Right lobe of liver (tissue), 4 donors: ENCODE data around the gene LDLRAD1.
"Not testable (repeated sequence)": the region's sequence is repeated elsewhere in the genome, so short reads cannot be mapped to it uniquely, and the experiment has no call there.

ENCODE experiments used
- CTCF ChIP-seq, 4 donors: fragments of 200-600 bp in 3 of 4; fragments of 450-650 bp in 1 of 4; IDR thresholded peaks; one replicate each; pipeline versions ENCODE4 v1.5.1 to v1.8.0; 2016 to 2022; ENCODE audit warnings: antibody characterized with exemption in 4 of 4, mild to moderate bottlenecking in 2 of 4
- POLR2A ChIP-seq: fragments of 450-650 bp; IDR thresholded peaks from one replicate; pipeline ENCODE4 v1.6.1; 2017; ENCODE audit warnings: antibody characterized with exemption, mild to moderate bottlenecking
- donor health status: DM: no; HTN: no; CAD: no.
- donor health status: DM: no; HTN: no; CAD: no.
- donor health status: DM: no; HTN: yes; CAD: no.

DNA sequence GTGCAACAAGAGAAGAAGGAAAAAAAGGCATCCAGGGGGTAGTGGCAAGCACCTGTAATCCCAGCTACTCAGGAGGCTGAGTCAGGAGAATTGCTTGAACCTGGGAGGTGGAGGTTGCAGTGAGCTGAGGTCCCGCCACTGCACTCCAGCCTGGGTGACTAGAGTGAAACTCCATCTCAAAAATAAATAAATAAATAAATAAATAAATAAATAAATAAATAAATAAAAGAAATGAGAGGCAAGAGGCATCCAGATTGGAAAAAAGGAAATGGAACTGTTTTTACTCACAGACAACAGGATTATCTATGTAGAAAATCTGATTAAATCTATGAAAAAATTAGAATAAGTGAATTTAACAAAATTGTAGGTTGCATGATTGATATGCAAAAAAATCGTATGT, 23.5 kb downstream of the LDLRAD1 start:
- not testable (repeated sequence) for TF ChIP-seq CTCF (IDR thresholded peaks at IDR 0.05); POLR2A
